Measurements from ENCODE around the gene POMGNT1.

POMGNT1 gene

GRCh38 chr1:46153732-46154131, 44.5 kb downstream of the POMGNT1 start:
- DNase-seq: no peak

- no peak for DNase-seq
These were observed 45.0 kb downstream of the POMGNT1 start for GRCh38 chr1:46153228-46153627.

GRCh38 chr1:46152016-46152415, 46.2 kb downstream of the POMGNT1 start:
- peak in 1 of 2 donors; percentile 8 for DNase-seq

- DNase-seq: no peak
These were observed 48.1 kb downstream of the POMGNT1 start for GRCh38 chr1:46150085-46150484.

GRCh38 chr1:46148318-46148717, 49.9 kb downstream of the POMGNT1 start:
- DNase-seq: no peak

Measured in inflammatory macrophage (primary cell).